Liver (tissue), 3 donors: ENCODE results near the gene DPPA5.

ENCODE experiments used
- ATF3 ChIP-seq: IDR thresholded peaks from 2 replicates; pipeline ENCODE4 v1.6.1; 2016; ENCODE audit warnings: antibody characterized with exemption
- CTCF ChIP-seq: fragments of 150-350 bp; IDR thresholded peaks from 2 replicates; pipeline ENCODE4 v1.5.1; 2017; ENCODE audit warnings: improper control_type of control experiment, low read depth, low read length; ENCODE audit not compliant: missing input control
- GABPA ChIP-seq, 2 donors: IDR thresholded peaks in 1 of 2; conservative IDR thresholded peaks in 1 of 2; 2 replicates each; pipeline ENCODE4 v1.6.1; 2016; ENCODE audit warnings: antibody characterized with exemption in 2 of 2, mild to moderate bottlenecking in 1 of 2, moderate library complexity in 1 of 2
- JUND ChIP-seq, 2 donors: IDR thresholded peaks; 2 replicates each; pipeline ENCODE4 v1.6.1; 2016; ENCODE audit warnings: antibody characterized with exemption in 2 of 2
- MAX ChIP-seq: IDR thresholded peaks from 2 replicates; pipeline ENCODE4 v1.6.1; 2016; ENCODE audit warnings: antibody characterized with exemption
- RAD21 ChIP-seq, 2 donors: IDR thresholded peaks; 2 replicates each; pipeline ENCODE4 v1.6.1; 2016; ENCODE audit warnings: antibody characterized with exemption in 2 of 2, mild to moderate bottlenecking in 2 of 2
- REST ChIP-seq: IDR thresholded peaks from 2 replicates; pipeline ENCODE4 v1.6.1; 2016; ENCODE audit warnings: antibody characterized with exemption, mild to moderate bottlenecking
- RXRA ChIP-seq, 2 donors: IDR thresholded peaks; 2 replicates each; pipeline ENCODE4 v1.6.1; 2017 to 2018; ENCODE audit warnings: antibody characterized with exemption in 2 of 2, mild to moderate bottlenecking in 1 of 2
- SP1 ChIP-seq: IDR thresholded peaks from 2 replicates; pipeline ENCODE4 v1.6.1; 2018; ENCODE audit warnings: antibody characterized with exemption, mild to moderate bottlenecking
- TAF1 ChIP-seq: conservative IDR thresholded peaks from 2 replicates; pipeline ENCODE4 v1.6.1; 2016; ENCODE audit warnings: antibody characterized with exemption, mild to moderate bottlenecking
- YY1 ChIP-seq: IDR thresholded peaks from 2 replicates; pipeline ENCODE4 v1.6.1; 2016; ENCODE audit warnings: antibody characterized with exemption, mild to moderate bottlenecking
- ZBTB33 ChIP-seq: IDR thresholded peaks from 2 replicates; pipeline ENCODE4 v1.6.1; 2016; ENCODE audit warnings: antibody characterized with exemption
- donor health status: healthy.
- donor health status: healthy.

GRCh38 chr6:73349311-73349710, 4.8 kb downstream of the DPPA5 start:
- TF ChIP-seq CTCF (no peak), TAF1 (no peak), ZBTB33 (no peak), ATF3 (no peak), SP1 (no peak), REST (no peak), MAX (no peak), JUND (IDR thresholded peaks at IDR 0.05) (no peak), YY1 (no peak), GABPA (IDR thresholded peaks at IDR 0.05 in 1 of 2, conservative IDR thresholded peaks at IDR 0.05 in 1 of 2) (no peak), RAD21 (IDR thresholded peaks at IDR 0.05) (no peak), RXRA (IDR thresholded peaks at IDR 0.05) (no peak)
